ENCODE measurements around the gene UFM1. TPM values are rescaled to one million over a fixed set of nuclear protein-coding genes. Genes with fewer than 3 reads are reported as not detected.

The UFM1 gene
- total RNA-seq, 1 experiment from 2014 or later: 34.6 TPM

GRCh38 chr13:38405216-38405615 lies 55.6 kb downstream of the UFM1 start:
- ATAC-seq (no peak), DNase-seq (ENCODE audit: low read depth, low spot score) (no peak)
- BruUV-seq (replicated peaks): no TSS peak
- CTCF ChIA-PET: no interaction called here
- H3K27me3 ChIP-seq (ENCODE audit: control insufficient read depth, insufficient read depth, low read length): no peaks in the 10 kb centered on the region
- no peaks in the 10 kb centered on the region for H3K4me1 ChIP-seq (ENCODE audit: control insufficient read depth, insufficient read depth, low read length)
- POLR2A ChIA-PET: no interaction called here
- H3K36me3 ChIP-seq (ENCODE audit: control insufficient read depth, insufficient read depth, low read length): no peaks in the 10 kb centered on the region
- H3K9me3 ChIP-seq (ENCODE audit: control insufficient read depth, insufficient read depth, low read depth, low read length): no peaks in the 10 kb centered on the region
- intact Hi-C loops (cut with micrococcal nuclease; ENCODE audit: unreplicated experiment) (no loop called here), in situ Hi-C loops (cut with HindIII; ENCODE audit: low pct_unique_long_range_greater_than_20kb, low sequenced_read_pairs) (no loop called here)
- H3K4me3 ChIP-seq (ENCODE audit: low read depth in 2 of 2, low read length in 2 of 2): no peak overlapping the region
- H3K27ac ChIP-seq (ENCODE audit: low read length): no peak overlapping the region
- no peak for TF ChIP-seq POLR2AphosphoS5 (IDR thresholded peaks at IDR 0.05; ENCODE audit: low read depth, low read length)
- TF ChIP-seq SIN3A (IDR thresholded peaks at IDR 0.05; ENCODE audit: borderline replicate concordance, insufficient read depth, low read depth, low read length): no peak
- TF ChIP-seq, protein P1, sequence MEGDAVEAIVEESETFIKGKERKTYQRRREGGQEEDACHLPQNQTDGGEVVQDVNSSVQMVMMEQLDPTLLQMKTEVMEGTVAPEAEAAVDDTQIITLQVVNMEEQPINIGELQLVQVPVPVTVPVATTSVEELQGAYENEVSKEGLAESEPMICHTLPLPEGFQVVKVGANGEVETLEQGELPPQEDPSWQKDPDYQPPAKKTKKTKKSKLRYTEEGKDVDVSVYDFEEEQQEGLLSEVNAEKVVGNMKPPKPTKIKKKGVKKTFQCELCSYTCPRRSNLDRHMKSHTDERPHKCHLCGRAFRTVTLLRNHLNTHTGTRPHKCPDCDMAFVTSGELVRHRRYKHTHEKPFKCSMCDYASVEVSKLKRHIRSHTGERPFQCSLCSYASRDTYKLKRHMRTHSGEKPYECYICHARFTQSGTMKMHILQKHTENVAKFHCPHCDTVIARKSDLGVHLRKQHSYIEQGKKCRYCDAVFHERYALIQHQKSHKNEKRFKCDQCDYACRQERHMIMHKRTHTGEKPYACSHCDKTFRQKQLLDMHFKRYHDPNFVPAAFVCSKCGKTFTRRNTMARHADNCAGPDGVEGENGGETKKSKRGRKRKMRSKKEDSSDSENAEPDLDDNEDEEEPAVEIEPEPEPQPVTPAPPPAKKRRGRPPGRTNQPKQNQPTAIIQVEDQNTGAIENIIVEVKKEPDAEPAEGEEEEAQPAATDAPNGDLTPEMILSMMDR (IDR thresholded peaks at IDR 0.05): no peak
- TF ChIP-seq TCF7L2 (IDR thresholded peaks at IDR 0.05; ENCODE audit: low read depth, low read length): no peak
- TF ChIP-seq, protein P2, sequence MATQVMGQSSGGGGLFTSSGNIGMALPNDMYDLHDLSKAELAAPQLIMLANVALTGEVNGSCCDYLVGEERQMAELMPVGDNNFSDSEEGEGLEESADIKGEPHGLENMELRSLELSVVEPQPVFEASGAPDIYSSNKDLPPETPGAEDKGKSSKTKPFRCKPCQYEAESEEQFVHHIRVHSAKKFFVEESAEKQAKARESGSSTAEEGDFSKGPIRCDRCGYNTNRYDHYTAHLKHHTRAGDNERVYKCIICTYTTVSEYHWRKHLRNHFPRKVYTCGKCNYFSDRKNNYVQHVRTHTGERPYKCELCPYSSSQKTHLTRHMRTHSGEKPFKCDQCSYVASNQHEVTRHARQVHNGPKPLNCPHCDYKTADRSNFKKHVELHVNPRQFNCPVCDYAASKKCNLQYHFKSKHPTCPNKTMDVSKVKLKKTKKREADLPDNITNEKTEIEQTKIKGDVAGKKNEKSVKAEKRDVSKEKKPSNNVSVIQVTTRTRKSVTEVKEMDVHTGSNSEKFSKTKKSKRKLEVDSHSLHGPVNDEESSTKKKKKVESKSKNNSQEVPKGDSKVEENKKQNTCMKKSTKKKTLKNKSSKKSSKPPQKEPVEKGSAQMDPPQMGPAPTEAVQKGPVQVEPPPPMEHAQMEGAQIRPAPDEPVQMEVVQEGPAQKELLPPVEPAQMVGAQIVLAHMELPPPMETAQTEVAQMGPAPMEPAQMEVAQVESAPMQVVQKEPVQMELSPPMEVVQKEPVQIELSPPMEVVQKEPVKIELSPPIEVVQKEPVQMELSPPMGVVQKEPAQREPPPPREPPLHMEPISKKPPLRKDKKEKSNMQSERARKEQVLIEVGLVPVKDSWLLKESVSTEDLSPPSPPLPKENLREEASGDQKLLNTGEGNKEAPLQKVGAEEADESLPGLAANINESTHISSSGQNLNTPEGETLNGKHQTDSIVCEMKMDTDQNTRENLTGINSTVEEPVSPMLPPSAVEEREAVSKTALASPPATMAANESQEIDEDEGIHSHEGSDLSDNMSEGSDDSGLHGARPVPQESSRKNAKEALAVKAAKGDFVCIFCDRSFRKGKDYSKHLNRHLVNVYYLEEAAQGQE (IDR thresholded peaks at IDR 0.05; ENCODE audit: insufficient read depth in 1 of 2, low read depth in 2 of 2, low read length in 1 of 2): no peak

DNA sequence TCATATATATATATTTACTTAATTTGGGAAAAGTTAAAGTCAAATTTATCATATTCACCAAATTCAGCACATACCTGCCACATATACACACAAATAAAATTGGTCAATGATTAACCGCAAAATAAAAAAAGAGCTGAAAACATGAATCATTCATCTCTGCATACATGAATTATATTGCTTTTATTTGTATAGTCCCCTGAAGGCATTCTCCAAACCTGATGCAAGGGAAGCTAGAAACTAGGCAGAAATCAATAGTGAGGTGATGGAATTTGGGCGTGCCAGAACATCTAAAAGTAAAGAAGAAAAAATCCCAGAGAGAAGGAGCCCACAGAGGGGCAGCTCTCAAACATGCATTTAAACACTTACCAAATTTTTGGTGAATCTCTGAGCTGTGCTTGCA lies 60.1 kb downstream of the UFM1 start:
- in situ Hi-C loops (cut with HindIII; ENCODE audit: low pct_unique_long_range_greater_than_20kb, low sequenced_read_pairs): no loop called here
- DNase-seq (ENCODE audit: low read depth, low spot score): no peak
- TF ChIP-seq, protein P1 (IDR thresholded peaks at IDR 0.05): no peak
- TF ChIP-seq, protein P2 (IDR thresholded peaks at IDR 0.05; ENCODE audit: insufficient read depth in 1 of 2, low read depth in 2 of 2, low read length in 1 of 2): no peak
- TF ChIP-seq POLR2AphosphoS5 (IDR thresholded peaks at IDR 0.05; ENCODE audit: low read depth, low read length) (no peak), SIN3A (IDR thresholded peaks at IDR 0.05; ENCODE audit: borderline replicate concordance, insufficient read depth, low read depth, low read length) (no peak), TCF7L2 (IDR thresholded peaks at IDR 0.05; ENCODE audit: low read depth, low read length) (no peak)

More for the DNA sequence above, 60.1 kb downstream of the UFM1 start:
- H3K4me3 ChIP-seq (ENCODE audit: low read depth in 2 of 2, low read length in 2 of 2): no peak overlapping the region
- no peaks in the 10 kb centered on the region for H3K4me1 ChIP-seq (ENCODE audit: control insufficient read depth, insufficient read depth, low read length)
- H3K36me3 ChIP-seq (ENCODE audit: control insufficient read depth, insufficient read depth, low read length): no peaks in the 10 kb centered on the region
- no peaks in the 10 kb centered on the region for H3K27me3 ChIP-seq (ENCODE audit: control insufficient read depth, insufficient read depth, low read length)
- H3K9me3 ChIP-seq (ENCODE audit: control insufficient read depth, insufficient read depth, low read depth, low read length): no peaks in the 10 kb centered on the region
- BruUV-seq (replicated peaks): no TSS peak
- ATAC-seq: no peak
- POLR2A ChIA-PET: no interaction called here
- intact Hi-C loops (cut with micrococcal nuclease; ENCODE audit: unreplicated experiment): no loop called here
- no peak overlapping the region for H3K27ac ChIP-seq (ENCODE audit: low read length)
- CTCF ChIA-PET: no interaction called here

All from Panc1 (cell line).